Esophagus mucosa (tissue), 1 donor: ENCODE measurements around the gene CADM4. TPM values are rescaled to one million over a fixed set of nuclear protein-coding genes. Genes with fewer than 3 reads are reported as not detected.
"Not testable (repeated sequence)": the region's sequence is repeated elsewhere in the genome, so short reads cannot be mapped to it uniquely, and the experiment has no call there.

Source experiments
- ATAC-seq: fragments of 200-7000 bp; cut with Tn5 transposase; one replicate; pipeline ENCODE4 v1.9.1; 2020
- total RNA-seq: library from RNA; stranded (reverse); gene quantifications from one replicate; pipeline ENCODE4 v1.2.4, GENCODE V29; 2023
- donor health status: DM: yes; HTN: yes; CAD: no.

CADM4 gene
- total RNA-seq, 1 donor from 2014 or later = 13.0 TPM

GRCh38 chr19:43662487-43662886 lies 22.8 kb upstream of the CADM4 start:
- no peak for ATAC-seq

- no peak for ATAC-seq
Measured at GRCh38 chr19:43660971-43661360, 21.3 kb upstream of the CADM4 start.

DNA sequence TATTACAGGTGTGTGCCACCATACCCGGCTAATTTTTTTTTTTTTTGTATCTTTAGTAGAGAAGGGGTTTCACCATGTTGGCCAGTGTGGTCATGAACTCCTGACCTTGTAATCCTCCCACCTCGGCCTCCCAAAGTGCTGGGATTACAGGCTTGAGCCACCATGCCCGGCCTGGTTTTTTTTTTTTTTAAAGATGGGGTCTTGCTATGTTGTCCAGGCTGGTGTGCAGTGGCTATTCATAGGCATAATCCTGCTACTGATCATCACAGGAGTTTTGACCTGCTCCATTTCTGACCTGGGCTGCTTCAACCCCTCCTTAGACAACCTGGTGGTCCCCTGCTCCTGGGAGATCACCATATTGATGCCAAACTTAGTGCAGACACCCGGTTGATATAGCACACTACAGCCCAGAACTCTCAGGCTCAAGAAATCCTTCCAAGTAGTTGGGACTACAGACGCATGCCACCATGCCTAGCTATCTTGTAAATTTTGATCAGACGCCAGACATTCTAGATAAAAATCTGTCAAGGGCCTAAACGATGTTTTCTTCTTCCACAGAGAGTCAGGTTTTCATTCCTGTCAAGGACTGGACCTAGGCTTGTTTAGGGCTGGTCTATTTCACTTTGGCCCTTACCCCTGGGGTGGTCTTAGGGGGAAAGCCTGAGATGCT lies 20.8 kb upstream of the CADM4 start:
- no peak for ATAC-seq

- ATAC-seq = no peak
Measured at GRCh38 chr19:43658494-43658893, 18.8 kb upstream of the CADM4 start.

DNA sequence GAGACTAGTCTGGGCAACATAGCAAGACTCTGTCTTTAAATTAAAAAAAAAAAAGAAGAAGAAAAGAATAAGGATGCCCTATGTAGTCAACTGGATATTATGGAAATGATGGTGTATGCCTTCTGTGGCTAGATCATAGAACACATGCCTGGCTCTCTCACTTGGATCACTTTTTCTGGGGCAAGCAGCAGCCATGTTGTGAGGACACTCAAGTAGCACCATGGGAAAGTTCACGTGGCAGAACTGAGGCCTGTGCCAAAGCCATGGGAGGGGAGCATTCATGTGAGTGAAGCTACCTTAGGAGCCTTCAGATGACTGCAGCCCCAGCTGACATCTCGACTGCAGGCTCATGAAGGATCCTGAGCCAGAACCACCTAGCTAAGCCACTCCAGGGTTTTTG lies 18.4 kb upstream of the CADM4 start:
- ATAC-seq = no peak

DNA sequence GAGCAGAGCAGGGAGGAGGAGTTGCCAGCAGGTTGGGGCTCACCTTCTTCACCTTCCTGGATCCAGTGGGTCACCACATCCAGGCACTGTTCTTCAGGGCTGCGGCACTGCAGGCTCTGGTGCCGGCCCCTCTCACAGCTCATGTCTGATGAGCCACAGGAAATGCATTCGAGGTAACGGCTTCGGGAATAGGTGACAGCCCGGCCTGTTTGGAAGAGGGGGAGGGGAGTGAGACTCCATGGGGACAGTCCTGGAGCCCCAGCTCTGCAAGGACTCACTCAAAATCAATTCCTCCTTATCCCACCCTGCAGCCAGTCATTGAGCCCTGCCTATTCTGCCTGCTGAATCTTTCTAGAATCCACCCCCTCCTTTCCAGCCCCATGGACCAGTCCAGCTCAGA lies 16.8 kb upstream of the CADM4 start:
- no peak for ATAC-seq

GRCh38 chr19:43652546-43652874 lies 12.9 kb upstream of the CADM4 start:
- no peak for ATAC-seq

DNA sequence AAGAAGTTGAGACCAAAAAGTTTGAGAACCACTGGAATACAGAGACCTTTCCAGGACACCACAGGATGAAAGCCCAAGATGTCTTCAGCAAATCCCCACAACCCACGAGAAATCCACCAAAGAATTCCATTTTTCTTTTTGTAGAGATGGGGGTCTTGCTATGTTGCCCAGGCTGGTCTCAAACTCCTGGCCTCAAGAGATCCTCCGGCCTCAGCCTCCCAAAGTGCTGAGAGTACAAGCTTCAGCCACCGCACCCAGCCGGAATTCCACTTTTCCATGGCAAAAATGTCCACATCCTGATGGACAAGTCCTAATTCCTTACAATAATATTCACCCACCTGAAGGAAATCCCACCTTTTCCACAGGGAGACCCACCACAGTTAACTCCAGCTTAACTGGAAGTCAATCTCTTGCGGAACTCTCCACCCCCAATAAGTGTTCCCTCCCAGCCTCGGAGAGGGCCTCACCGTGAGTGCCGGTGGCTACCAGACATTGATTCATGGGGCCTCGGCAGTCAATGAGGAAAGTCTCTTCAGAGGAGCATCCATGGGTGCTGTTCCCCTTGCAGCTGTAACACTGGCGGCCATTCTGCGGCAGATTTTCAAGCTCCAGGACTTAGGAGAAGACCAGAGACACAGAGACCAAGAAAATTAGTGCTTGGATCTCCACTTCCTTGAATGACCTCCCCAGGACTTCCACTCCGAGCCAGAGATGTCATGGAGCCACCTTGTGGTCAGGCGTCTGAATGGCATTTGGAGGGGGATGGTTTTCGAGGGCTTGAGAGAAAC lies 12.3 kb upstream of the CADM4 start:
- peak; percentile 74 for ATAC-seq

- ATAC-seq = not testable (repeated sequence)
Measured at GRCh38 chr19:43650276-43650675, 10.6 kb upstream of the CADM4 start.

DNA sequence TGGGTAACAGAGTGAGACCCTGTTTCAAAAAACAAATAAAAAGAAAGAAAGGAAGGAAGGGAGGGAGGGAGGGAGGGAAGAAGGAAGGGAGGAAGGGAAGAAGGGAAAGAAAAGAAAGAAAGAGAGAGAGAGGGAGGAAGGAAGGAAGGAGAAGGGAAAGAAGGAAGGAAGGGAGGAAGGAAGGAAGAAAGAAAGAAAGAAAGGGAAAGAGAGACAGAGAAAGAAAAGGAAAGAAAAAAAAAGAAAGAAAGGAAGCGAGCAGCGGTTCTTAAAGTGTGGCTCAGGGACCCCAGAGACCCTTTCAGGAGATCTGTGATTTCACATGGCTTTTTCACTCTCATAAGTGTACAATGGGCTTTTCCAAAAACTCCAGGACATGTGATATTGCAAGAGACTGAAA lies 9.9 kb upstream of the CADM4 start:
- no peak for ATAC-seq

DNA sequence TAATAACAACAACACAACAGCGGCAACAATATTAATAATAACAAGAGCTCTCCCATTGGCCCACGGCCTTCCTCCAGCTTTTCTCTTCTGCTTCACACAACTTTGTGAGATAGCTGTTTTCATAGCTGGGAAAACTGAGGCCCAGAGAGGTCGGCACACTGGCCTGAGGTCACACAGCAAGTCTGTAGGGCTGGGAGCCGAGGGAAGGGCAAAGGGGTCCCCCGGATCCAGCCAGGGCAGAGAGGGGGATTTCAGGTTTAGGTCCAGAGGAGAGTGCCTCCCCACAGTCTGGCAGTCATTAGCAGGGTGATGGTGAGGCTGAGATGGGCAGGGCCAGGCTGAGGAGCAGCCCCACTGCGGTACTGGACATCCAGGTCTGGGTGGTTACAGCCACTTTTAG lies 9.0 kb upstream of the CADM4 start:
- no peak for ATAC-seq

DNA sequence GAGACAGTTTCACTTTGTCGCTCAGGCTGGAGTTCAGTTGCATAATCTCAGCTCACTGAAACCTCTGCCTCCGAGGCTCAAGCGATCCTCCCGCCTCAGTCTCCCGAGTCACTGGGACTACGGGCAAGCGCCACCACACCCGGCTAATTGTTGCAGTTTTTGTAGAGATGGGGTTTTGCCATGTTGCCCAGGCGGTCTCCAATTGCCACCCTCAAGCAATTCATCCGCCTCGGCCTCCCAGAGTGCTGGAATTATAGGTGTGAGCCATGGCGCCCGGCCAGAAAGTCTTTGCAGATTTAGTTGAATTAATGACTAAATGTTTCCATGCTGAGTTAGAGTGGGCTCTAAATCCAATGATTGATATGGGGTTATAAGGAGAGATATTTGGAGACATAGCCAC lies 4.5 kb upstream of the CADM4 start:
- no peak for ATAC-seq

DNA sequence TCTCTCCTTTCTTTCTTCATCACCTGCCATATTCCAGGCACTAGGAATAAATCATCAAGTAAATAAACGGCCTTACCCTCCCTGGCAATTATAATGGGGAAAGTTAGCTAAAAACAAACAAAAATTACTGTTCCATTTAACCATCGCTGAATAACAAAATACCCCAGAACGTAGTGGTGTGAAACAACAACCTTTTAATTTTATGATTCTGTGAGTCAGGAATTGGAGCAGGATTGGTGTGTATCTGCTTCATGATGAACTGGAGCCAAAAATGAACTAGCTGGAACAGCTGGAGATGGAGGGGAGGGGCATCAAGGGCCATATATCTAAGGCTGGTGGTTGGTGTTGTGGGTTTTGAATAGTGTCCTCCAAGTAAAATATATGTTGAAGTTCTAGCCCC lies 3.7 kb upstream of the CADM4 start:
- no peak for ATAC-seq

- ATAC-seq = no peak
Measured at GRCh38 chr19:43642531-43642930, 2.9 kb upstream of the CADM4 start.

DNA sequence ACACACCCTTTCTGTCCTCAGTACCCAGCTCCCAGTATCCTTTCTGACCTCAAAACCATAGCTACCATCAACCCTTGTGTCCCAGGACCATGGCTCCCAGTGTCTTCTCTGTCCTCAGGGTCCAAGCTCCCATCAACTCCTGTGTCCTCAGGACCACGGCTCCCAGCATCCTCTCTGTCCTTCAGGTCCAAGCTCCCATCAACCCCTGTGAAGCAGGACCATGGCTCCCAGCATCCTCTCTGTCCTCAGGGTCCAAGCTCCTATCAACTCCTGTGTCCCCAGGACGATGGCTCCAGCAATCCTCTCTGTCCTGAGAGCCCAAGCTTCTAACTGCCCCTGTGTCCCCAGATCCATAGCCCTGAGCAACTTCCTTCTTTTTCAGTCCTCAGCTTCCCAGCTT lies 1.7 kb upstream of the CADM4 start:
- no peak for ATAC-seq

GRCh38 chr19:43640424-43640757 lies 741 bp upstream of the CADM4 start:
- peak; percentile 73 for ATAC-seq

- no peak for ATAC-seq
Measured at GRCh38 chr19:43638995-43639518, 593 bp downstream of the CADM4 start.

- ATAC-seq = no peak
Measured at GRCh38 chr19:43638214-43638994, 1.2 kb downstream of the CADM4 start.

DNA sequence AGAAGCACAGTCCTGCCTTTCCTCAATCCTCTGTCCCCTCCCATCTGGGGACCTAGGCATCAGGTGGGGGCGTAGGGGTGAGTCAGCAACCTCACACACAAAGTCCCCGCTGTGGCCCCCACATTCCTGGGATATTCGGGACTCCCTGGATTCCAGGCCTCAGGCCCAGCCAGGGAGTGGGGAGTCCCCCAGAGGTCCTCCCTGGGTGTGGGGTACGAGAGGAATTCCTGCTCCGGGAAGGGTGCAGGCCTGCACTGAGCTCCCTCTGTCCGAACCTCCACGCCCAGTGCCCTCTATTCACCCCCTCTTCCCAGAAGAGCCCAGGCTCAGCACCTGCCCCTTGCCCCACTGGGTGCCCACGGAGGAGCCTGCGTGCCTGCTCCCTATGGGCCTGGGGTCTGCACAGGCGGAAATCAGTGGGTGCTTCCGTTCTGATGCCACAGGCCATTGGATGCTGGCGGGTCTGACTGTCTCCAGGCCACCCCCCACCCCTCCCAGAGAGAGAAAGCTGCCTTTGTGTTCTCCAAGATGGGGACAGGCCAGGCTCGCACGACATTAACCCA lies 3.4 kb downstream of the CADM4 start:
- no peak for ATAC-seq

GRCh38 chr19:43635561-43635940 lies 4.1 kb downstream of the CADM4 start:
- ATAC-seq = not testable (repeated sequence)

DNA sequence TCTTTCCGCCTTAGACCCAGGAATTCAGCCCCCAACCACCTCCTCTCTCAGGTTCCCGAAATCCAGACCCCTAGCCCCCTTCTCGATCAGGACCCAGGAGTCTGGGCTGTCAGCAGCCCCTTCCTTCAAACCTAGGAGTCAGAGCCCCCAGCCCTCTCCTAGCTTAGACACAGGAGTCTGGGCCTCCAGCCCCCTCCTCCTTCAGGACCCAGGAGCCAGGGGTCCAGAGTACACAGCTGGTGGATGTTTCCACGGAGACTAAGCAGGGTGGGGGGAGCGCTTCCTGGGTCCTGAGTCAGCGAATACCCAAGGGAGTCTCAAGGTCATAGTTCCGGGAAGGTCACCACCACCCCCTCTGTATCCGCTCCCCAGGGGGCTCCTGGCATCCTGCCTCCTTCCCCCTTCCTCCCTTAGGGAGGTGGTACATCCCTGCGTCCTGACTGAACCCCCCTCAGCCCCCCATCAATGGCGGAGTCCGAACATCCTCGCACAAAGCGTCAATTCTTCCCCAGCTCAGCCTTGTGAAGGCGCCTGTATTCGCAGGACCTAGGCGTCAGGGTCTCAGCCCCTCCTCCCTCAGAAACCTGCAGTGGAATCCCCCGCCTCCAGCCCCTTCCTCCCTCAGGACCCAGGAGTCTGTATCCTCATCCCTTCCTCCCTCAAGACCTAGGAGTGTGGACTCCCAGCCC lies 4.6 kb downstream of the CADM4 start:
- ATAC-seq = no peak

GRCh38 chr19:43634506-43634871 lies 5.2 kb downstream of the CADM4 start:
- no peak for ATAC-seq

DNA sequence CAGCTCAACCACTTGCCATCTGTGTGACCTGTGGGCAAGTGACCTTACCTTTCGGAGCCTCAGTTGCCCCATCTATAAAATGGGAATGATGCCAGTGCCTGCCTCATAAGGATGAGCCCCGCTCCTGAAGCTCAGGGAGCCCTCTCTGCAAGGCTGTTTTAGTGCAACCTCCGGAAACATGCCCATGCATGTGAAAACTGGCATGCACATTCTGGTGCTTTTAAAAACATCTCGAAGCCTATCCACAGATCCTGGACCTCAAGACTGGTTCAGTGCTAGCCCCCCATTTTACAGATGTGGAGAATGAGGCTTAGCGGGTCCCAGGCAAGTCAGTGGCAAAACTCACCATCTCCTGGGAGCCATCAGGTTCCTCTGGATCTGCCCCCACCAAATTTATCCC lies 5.6 kb downstream of the CADM4 start:
- no peak for ATAC-seq
